A673 (cell line): Measurements from ENCODE around the gene DKK3. TPM values are rescaled to one million over a fixed set of nuclear protein-coding genes. Genes with fewer than 3 reads are reported as not detected.

Experiments
- BruUV-seq: library from RNA; stranded (reverse); fragments of 400-500 nt; replicated peaks from 2 replicates; lab custom pipeline; 2021; lab: Mats Ljungman, UMichigan
- CTCF ChIA-PET: fragments of 300-600 bp; sonication (Branson Sonifier 250); formaldehyde crosslinking; loops from one replicate; lab custom pipeline; 2022; ENCODE audit warnings: antibody characterized with exemption; lab: Charles Lee
- POLR2A ChIA-PET: fragments of 300-600 bp; sonication (Branson Sonifier 250); formaldehyde crosslinking; loops from one replicate; lab custom pipeline; 2022; ENCODE audit warnings: antibody characterized with exemption; ENCODE audit not compliant: low non-redundant PET; lab: Charles Lee
- DNase-seq: peaks from one replicate; pipeline ENCODE4 v3.0.0-alpha.2; 2015; ENCODE audit warnings: low spot score
- H3K27ac ChIP-seq: fragments of 200-600 bp; sonication (generic); 2 replicates; pipeline ENCODE4 v1.5.1; 2016; ENCODE audit warnings: mixed run types, low read depth, mild to moderate bottlenecking, mixed read lengths, antibody characterized with exemption, low read length; ENCODE audit not compliant: poor library complexity, severe bottlenecking
- H3K27me3 ChIP-seq: fragments of 200-600 bp; sonication (generic); replicated peaks from 2 replicates; pipeline ENCODE4 v1.6.1; 2017; ENCODE audit warnings: mixed run types, low read depth, mild to moderate bottlenecking, mixed read lengths, antibody characterized with exemption, low read length; ENCODE audit not compliant: insufficient read depth, poor library complexity
- H3K36me3 ChIP-seq: fragments of 200-600 bp; sonication (generic); 2 replicates; pipeline ENCODE4 v1.6.1; 2016; ENCODE audit warnings: mixed run types, mild to moderate bottlenecking, mixed read lengths, antibody characterized with exemption, low read length; ENCODE audit not compliant: insufficient read depth, poor library complexity, severe bottlenecking
- H3K4me1 ChIP-seq: fragments of 200-600 bp; sonication (generic); 2 replicates; pipeline ENCODE4 v1.6.1; 2017; ENCODE audit warnings: mixed run types, mild to moderate bottlenecking, mixed read lengths, antibody characterized with exemption, low read length; ENCODE audit not compliant: insufficient read depth, poor library complexity, severe bottlenecking
- H3K4me3 ChIP-seq: fragments of 200-600 bp; sonication (generic); 2 replicates; pipeline ENCODE4 v1.5.1; 2016; ENCODE audit warnings: low read depth, mixed run types, mild to moderate bottlenecking, mixed read lengths, low read length; ENCODE audit not compliant: poor library complexity, severe bottlenecking
- H3K9me3 ChIP-seq: fragments of 200-600 bp; sonication (generic); 2 replicates; pipeline ENCODE4 v1.6.1; 2016; ENCODE audit warnings: mixed run types, low read depth, mild to moderate bottlenecking, mixed read lengths, antibody characterized with exemption, low read length; ENCODE audit not compliant: poor library complexity, severe bottlenecking
- CTCF ChIP-seq: fragments of 300-800, 200-600 bp; sonication (generic); conservative IDR thresholded peaks from 2 replicates; pipeline ENCODE4 v1.5.1; 2017; ENCODE audit warnings: low read depth, mild to moderate bottlenecking, antibody characterized with exemption, low read length, moderate library complexity, mixed read lengths
- EZH2 ChIP-seq: fragments of 200-600 bp; sonication (generic); IDR thresholded peaks from 2 replicates; pipeline ENCODE4 v1.6.1; 2017; ENCODE audit warnings: borderline replicate concordance, low read depth, mild to moderate bottlenecking, mixed read lengths, antibody characterized with exemption, low read length; ENCODE audit not compliant: poor library complexity, severe bottlenecking
- intact Hi-C: fragments of 100-400 bp; cut with micrococcal nuclease; formaldehyde crosslinking; loops from one replicate; pipeline ENCODE4 v1.10.0; 2022; ENCODE audit not compliant: unreplicated experiment
- total RNA-seq: library from RNA; stranded (reverse); gene quantifications from 2 replicates; pipeline ENCODE4 v1.2.3, GENCODE V29; 2021

Gene DKK3
- total RNA-seq, 1 experiment from 2014 or later, result 0.77 TPM

GRCh38 chr11:12050470-12051286 lies 42.3 kb upstream of the DKK3 start:
- BruUV-seq, result no TSS peak
- Histone ChIP-seq H3K4me3 (no peak overlapping the region), H3K27ac (no peak overlapping the region), H3K36me3 (no peaks in the 10 kb centered on the region), H3K9me3 (no peaks in the 10 kb centered on the region), H3K27me3 (no peaks in the 10 kb centered on the region), H3K4me1 (no peaks in the 10 kb centered on the region)
- ChIA-PET POLR2A (no interaction called here), CTCF (interaction anchor here (0.8 kb wide), 1 partner anchor 231 kb away, joined by 4 read pairs; no protein-coding TSS in a partner anchor)
- TF ChIP-seq EZH2 (no peak), CTCF (no peak)
- peak; percentile 29 for DNase-seq
- intact Hi-C loops, result no loop called here

- Histone ChIP-seq H3K4me1 (no peaks in the 10 kb centered on the region), H3K27me3 (no peaks in the 10 kb centered on the region), H3K4me3 (no peak overlapping the region), H3K9me3 (no peaks in the 10 kb centered on the region), H3K27ac (no peak overlapping the region), H3K36me3 (no peaks in the 10 kb centered on the region)
- intact Hi-C loops, result no loop called here
- ChIA-PET CTCF (no interaction called here), POLR2A (no interaction called here)
- TF ChIP-seq CTCF, result no peak
- no peak for TF ChIP-seq EZH2
- no peak for DNase-seq
- BruUV-seq, result no TSS peak
Measured at GRCh38 chr11:12048936-12049790, 40.7 kb upstream of the DKK3 start.

GRCh38 chr11:12046636-12047236 lies 38.3 kb upstream of the DKK3 start:
- TF ChIP-seq CTCF (no peak), EZH2 (no peak)
- no peak overlapping the region for H3K27ac ChIP-seq
- H3K4me3 ChIP-seq, result no peak overlapping the region
- CTCF ChIA-PET, result no interaction called here
- no peaks in the 10 kb centered on the region for H3K27me3 ChIP-seq
- no TSS peak for BruUV-seq
- H3K4me1 ChIP-seq, result no peaks in the 10 kb centered on the region
- intact Hi-C loops, result loop anchor here (1.0 kb wide), 2 partner anchors 190 to 236 kb away; no protein-coding TSS in a partner anchor
- DNase-seq, result no peak
- POLR2A ChIA-PET, result no interaction called here
- no peaks in the 10 kb centered on the region for H3K36me3 ChIP-seq
- no peaks in the 10 kb centered on the region for H3K9me3 ChIP-seq
